Keratinocyte (primary cell): Measurements from ENCODE around the gene SVOP.

Experiments
- CTCF ChIP-seq, 3 experiments: IDR thresholded peaks in 1 of 3; conservative IDR thresholded peaks in 1 of 3; optimal IDR thresholded peaks in 1 of 3; 2 replicates in 2 of 3; 3 replicates in 1 of 3; pipeline versions ENCODE3 to v1.5.1; 2011; ENCODE audit warnings: low read length in 3 of 3, mild to moderate bottlenecking in 3 of 3, moderate library complexity in 2 of 3, control low read depth in 1 of 3, inconsistent platforms in 1 of 3; ENCODE audit not compliant: insufficient read depth in 2 of 3; ENCODE audit errors: extremely low read depth in 1 of 3
- EZH2 ChIP-seq: IDR thresholded peaks from one replicate; pipeline ENCODE4 v1.6.1; 2012; ENCODE audit warnings: inconsistent platforms, mild to moderate bottlenecking, low read length, moderate library complexity

GRCh38 chr12:109029411-109029810 lies 8.5 kb upstream of the SVOP start:
- TF ChIP-seq EZH2 (no peak), CTCF (optimal IDR thresholded peaks at IDR 0.05 in 1 of 3, IDR thresholded peaks at IDR 0.05 in 1 of 3, conservative IDR thresholded peaks at IDR 0.05 in 1 of 3; ENCODE audit: extremely low read depth in 1 of 3, insufficient read depth in 2 of 3, low read length in 3 of 3) (no peak)
